LHCN-M2 (cell line): ENCODE data around the gene SH3BGR. TPM values are rescaled to one million over a fixed set of nuclear protein-coding genes. Genes with fewer than 3 reads are reported as not detected.
A peak's percentile ranks its signal among the peaks of the same experiment; 100 is the strongest.

Experiments
- DNase-seq: peaks from one replicate; pipeline ENCODE4 v3.0.0-alpha.2; 2012; ENCODE audit warnings: low read depth
- total RNA-seq: library from RNA; depleted of rRNA; stranded (reverse); fragments of >200 nt; gene quantifications from 2 replicates; pipeline ENCODE4 v1.2.3, GENCODE V29; 2014

The SH3BGR gene
- total RNA-seq, 1 experiment from 2014 or later = 4.2 TPM

DNA sequence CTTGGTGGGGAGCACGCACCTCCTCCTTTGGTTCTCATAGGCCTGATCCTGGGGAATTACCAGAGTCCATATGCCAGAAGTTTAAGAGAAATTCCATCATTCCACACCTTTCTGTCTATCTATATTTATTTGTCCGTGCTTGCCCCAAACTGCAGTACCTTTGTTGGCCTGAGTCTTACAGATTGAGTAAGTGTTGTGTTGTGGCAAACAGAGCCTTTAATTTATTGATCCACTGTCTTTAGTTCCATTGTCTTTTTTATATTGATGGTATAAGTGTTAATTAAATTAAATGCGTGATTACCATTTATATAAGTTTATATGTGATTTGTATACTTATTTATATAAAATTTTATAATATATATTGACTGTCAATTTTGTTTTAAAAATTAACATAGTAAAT lies 4.9 kb downstream of the SH3BGR start:
- no peak for DNase-seq

DNA sequence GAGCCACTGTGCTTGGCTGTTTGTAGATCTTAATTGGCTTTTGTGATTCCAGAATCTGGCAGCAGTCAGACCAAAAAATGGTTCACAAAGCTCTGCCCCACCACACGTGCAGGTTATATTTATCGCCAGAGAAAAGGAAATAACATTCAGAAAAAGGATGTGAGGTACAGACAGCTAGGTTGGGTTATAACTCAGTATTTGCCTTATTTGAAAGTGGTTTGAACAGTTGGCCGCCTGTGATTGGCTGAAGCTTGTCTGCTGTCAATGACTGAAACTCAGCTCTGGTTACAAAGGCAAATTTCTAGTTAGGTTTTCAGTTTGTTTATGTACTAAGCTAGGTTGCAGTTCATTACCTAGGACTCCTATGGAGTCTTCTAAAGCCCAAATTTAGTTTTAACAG lies 9.6 kb downstream of the SH3BGR start:
- no peak for DNase-seq

GRCh38 chr21:39463308-39463707 lies 11.5 kb downstream of the SH3BGR start:
- no peak for DNase-seq

DNA sequence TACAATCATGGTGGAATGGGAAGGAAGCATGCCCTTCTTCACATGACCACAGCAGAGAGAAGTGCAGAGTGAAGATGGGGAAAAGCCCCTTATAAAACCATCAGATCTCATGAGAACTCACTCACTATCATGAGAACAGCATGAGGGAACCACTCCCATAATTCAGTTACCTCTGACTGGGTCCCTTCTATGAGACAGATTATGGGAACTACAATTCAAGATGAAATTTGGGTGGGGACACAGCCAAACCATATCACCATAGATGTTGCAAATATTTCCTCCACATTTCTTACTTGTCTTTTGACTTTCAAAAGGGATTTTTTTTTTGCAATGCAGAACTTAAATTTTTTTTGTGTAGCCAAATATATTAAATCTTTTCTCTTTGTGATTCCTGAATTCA lies 14.8 kb downstream of the SH3BGR start:
- no peak for DNase-seq

- DNase-seq = no peak
Observed at GRCh38 chr21:39467746-39468145, 16.0 kb downstream of the SH3BGR start.

DNA sequence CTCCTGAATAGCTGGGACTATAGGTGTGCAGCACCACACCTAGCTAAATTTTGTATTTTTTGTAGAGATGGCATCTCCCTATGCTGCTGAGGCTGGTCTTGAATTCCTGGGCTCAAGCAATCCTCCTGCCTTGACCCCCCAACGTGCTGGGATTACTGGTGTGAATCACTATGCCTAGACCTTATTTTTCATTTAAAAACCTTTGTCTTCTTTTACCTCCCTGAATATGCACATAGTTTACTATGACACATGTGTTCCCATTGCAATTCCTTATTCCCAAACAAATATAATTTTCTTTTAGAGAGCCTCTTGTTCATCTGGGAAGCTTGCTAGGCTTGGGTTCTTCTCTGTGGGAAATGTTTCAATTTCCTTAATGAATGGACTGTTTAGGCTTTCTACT lies 16.8 kb downstream of the SH3BGR start:
- no peak for DNase-seq

GRCh38 chr21:39471598-39471997 lies 19.8 kb downstream of the SH3BGR start:
- DNase-seq = no peak

DNA sequence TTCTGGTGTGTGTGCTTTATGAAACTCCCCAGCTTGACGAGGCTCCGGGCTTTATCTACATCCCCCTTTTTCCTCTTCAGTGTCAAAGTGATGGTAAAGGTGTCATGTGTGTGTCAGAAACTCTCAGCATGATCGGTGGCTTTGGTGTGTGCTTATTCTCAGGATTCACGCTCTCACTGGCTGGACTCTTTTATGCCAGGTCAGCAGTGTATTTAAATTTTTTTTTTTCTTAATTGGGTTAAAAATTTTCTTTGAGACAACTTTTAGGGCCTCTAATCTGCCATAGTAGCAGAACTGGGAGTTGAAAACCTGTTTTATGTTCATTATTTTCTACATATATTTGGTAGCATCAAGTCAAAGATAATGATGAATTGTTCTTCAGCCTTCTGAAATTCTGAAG lies 21.0 kb downstream of the SH3BGR start:
- DNase-seq = no peak

DNA sequence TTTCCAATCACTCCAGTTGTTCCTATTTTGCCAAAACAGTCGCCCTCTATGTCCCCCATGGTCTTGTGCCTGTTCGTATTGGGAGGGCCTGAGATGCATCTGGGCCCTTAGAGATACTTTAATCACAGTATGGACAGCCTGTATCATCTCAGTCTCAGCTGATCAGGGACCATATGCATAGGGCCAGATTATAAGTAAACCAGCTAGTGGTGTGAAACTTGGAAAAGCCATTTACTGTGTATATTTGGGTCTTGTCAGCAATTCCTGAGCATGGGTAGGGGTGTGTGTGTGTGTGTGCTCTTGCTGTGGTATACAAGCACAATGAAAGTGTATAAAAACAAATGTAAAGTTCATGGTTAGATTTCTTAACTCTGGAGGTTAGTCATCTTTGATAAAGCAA lies 22.8 kb downstream of the SH3BGR start:
- DNase-seq = no peak

GRCh38 chr21:39479164-39479813 lies 27.5 kb downstream of the SH3BGR start:
- no peak for DNase-seq

GRCh38 chr21:39479814-39480182 lies 28.0 kb downstream of the SH3BGR start:
- DNase-seq = no peak

DNA sequence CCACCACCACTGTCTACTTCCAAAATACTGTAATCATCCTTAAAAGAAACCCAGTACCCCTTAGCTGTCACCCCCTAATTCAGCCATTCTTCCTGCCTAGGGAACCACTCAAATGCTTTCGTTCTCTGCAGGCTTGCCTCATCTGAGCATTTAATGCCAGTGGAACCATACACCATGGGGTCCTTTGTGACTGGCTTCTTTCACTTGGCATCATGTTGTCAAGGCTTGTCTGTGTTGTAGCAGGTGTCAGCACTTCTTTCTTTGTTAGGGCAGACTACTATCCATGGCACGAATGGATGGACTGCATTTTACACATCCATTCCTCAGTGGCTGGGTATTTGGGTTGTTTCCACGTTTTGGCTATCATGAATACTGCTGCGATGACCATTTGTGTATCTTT lies 28.5 kb downstream of the SH3BGR start:
- no peak for DNase-seq

DNA sequence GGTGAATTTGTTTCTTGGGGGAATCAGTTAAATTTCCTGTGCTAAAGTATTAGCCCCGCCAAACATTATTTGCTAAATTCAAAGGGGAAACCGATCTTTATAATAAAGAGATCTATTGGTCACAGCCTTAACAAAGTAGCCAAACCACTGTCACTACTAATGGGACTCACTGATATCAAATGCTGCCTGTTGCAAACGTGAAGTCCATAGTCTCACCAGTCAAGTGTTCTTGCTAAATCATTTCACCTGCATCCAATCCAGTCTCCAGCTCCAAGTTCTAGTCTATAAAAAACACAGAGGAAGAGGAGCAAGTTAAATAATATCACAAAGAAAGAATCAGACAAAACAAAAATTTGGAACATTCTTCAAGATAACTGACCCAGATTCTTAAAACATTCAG lies 30.1 kb downstream of the SH3BGR start:
- DNase-seq = no peak

GRCh38 chr21:39483917-39484316 lies 32.1 kb downstream of the SH3BGR start:
- DNase-seq = no peak

- peak; percentile 1 for DNase-seq
Observed at GRCh38 chr21:39484711-39485276, 33.0 kb downstream of the SH3BGR start.

DNA sequence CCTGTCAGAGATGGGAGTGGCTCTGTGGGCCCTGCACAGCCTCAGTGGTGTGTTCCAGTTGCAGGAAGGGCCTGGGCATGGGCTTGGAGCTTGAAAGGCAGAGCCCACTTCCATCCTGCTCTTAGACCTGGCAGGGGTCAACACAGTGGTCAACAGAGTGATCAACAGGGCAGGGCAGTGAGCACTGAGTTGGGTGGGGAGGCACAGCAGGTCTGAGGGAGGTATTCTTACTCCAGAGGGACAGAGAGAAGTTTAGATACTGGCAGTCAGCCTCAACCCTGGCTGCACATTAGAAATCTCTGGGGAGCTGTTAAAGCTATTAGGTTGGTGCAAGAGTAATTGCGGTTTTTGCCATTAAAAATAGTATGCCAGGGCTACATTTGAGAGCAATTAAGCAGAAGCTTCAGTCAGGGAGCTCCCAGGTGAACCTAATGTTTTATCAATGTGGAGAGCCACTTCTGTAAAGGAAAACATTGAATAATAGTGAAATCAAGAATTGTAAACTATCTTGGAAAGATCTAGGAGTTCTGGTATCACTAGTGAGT lies 37.7 kb downstream of the SH3BGR start:
- DNase-seq = no peak

DNA sequence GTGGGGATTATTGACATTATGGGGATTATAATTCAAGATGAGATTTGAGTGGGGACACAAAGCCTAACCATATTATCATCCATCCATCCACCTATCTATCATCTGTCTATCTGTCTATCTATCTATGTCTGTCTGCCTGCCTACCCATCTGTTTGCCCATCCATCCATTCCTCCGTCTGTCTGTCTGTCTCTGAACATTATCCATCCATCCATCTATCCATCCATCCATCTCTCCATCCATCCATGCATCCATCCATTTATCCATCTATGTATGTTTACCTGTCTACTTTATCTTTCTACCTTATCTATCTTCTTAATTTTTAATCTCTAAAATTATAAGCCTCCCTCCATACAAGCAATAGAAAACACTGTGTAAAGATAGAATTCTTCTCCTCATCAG lies 47.4 kb downstream of the SH3BGR start:
- DNase-seq = no peak

GRCh38 chr21:39502631-39503030 lies 50.9 kb downstream of the SH3BGR start:
- DNase-seq = no peak

- no peak for DNase-seq
Observed at GRCh38 chr21:39503123-39503762, 51.5 kb downstream of the SH3BGR start.

DNA sequence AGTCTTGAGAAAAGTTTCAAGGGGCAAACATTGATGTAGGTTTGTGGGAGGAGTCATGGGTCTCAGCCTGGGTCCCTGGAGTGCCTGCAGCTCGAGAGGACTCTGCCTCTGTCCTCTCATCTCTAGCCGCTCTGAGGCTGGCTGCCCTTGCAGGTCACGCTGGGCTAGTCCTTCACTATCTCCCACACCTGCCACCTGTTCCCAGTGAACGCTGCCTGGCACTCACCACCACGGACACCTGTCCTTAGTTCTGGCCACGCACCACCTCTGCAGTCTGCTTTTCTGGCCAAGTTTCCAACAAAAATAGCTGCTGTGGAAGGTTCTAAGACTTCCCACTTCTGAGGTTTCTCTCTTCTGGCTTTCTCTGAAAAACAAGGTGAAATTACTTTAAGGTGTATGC lies 52.5 kb downstream of the SH3BGR start:
- no peak for DNase-seq

DNA sequence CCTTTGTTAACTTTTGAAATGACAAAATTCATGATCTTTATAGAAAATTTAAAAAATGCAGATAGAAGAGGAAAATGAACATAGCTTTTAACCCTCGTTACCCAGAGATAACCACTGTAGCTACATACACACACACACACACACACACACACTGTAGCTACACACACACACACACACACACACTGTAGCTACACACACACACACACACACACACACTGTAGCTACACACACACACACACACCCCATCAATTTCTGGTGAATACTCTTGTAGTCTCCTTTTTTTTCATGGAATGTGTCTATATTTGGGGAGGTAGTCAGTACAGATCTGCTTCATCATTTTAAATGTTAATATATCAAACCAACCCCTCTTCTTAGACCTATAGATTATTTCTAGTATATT lies 58.5 kb downstream of the SH3BGR start:
- no peak for DNase-seq

GRCh38 chr21:39511102-39511501 lies 59.3 kb downstream of the SH3BGR start:
- DNase-seq = no peak

DNA sequence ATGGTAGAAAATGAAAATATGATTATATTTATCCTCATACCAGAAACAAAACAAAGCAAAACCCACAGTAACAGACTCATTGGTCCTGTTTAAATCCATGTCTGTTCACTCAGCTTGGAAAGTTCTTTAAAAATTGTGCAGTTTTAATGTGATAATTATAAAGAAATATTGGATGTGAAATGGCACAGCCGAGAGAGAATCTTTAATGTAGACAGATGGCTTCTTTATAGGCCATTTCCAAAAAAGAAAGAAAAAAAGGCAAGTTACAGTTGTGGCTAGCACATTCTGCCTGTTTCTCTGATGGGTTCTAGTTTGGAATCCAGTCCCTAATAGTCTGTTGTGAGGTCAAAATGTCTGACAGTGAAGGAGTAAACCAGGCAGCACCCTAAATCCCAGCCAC lies 62.0 kb downstream of the SH3BGR start:
- no peak for DNase-seq
